AG08396 (cell line): ENCODE results near the gene PADI2.

ENCODE experiments used
- DNase-seq: peaks from one replicate; pipeline ENCODE4 v3.0.0; 2012; ENCODE audit warnings: low spot score, mixed read lengths

The PADI2 gene

DNA sequence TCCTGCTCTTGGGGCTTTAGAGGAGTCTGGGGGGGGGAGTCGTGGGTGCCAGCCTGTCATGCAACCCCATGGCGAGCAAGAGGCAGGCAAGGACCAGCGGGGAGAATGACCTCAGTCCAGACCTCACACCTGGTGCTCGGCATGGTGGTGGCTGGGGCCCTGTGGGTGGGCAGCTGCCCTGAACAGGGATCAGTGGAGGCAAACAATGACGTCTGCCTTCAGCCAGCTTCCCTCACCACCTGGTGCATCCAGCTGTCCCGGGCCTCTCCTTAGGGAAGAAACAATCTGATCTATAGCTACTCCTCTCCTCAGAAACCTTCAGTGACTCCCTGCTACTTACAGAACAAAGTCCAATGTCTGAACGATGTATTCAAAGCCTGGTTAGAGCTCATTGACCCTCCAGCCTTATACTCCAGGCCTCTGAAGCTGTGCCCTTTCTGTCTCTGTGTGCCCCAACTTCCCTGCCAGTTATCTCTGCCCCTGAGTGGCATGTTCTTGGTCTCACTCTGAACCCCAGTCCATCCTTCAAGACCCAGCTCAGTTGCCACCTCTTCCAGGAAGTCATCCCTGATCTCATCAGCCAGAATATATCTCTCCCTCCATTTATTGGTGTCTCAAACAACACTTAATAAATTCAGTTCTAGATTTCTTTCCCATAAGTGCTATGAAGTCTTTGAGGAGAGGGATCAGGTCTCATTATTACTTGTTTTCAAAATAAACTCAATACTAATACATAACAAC, 6.6 kb downstream of the PADI2 start:
- DNase-seq, result no peak

DNA sequence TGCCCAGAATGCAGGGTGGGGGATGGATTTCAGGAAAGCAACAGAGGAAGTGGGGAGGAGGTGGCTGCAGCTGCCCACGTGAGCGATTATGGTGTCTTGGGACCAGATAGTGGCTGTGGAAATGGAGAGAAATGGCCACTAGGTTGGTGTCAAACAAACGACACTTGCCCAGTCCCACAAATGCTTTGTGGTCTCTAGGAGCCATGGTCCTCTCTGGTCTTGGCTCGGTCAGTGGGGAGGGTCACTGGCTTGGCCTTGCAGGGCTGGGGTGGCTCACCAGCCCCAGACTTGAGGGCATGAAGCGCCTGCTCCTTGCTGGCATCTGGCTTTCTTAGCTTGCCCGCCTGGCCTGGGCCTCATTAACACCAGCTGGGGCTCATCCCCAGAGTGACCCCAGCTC, 7.2 kb downstream of the PADI2 start:
- no peak for DNase-seq

DNA sequence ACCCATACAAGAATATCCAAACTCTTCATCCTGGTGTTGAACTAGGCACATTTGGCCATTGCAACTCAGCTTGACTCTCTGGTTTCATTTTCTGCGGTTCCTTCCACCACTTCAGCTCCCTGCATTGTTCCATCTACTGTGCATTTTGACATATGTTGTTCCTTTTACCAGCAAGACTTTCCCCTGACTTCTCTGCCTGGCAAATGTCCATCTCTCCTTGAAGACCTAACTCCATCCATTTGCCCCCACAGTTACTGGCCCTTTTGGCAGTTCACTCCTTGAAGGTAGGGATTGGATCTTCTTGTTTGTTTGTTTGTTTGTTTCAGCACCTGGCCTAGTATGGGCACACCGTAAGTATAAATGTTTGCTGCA, 8.7 kb downstream of the PADI2 start:
- no peak for DNase-seq

DNA sequence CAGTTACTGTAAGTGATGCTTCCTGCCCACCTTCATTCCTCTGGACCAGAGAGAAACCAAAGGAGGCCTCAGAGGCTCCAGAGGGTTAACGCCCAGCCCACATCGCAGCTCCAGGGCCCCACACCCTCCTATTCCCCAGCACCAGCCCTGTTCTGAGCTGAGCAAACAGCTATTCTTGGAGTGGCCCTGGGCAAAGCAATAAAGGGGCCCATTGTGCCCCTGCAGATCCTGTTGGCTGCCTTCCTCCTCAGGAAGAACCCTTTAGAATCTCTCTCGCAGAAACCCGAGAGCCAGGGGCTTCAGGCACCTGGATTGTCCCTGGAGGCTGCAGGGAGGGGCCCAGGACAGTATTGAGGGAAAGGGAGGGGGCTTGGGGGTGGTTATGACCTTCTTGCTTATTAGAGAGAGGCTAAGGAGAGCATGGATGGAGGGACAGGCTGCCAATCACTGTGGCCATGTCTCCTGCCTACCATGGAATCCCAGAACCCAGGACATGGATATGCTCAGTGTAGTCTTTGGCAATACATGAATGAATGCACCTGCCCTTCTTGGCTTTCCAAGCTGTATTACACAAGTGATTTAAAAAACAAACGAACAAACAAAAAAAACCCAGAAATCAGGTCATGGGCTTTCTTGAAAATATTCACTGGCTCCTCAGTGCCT, 9.2 kb downstream of the PADI2 start:
- no peak for DNase-seq

DNA sequence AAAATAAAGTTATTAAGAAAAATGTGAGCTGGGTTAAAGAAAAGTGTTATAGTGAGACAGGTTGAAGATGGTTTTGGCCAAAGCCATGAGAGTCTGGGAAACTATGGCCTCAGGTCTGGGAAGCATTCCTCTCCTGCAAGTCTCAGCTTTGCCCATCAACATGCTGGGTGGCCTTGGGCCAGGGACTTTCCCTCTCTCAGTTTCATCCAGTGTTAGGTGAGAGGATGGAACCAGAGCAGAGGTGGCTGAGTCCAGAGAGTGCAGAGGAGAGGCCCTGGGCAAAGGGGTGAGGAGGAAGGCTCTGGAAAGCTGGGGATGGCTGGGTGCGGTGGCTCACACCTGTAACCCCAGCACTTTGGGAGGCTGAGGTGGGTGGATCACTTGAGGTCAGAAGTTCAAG, 10.5 kb downstream of the PADI2 start:
- DNase-seq, result no peak

DNA sequence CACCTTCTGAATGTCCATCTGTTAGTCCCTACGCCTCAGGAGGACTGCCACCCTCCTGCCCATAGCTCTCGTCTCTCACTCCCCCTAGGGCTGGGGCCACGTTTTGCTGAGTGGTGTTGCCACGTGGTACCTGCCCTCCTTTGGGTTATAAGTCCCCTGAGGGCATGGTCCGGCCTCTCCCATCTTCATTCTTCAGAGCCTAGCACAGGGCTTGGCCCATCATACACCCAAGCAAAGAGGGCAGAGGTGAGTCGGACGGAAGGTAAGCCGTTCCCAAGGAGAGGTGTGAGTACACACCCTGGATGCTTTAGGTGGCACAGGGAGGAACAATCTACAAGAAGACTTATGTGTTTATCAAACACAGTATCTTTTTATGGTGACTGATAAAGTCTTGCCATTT, 10.9 kb downstream of the PADI2 start:
- DNase-seq, result no peak

DNA sequence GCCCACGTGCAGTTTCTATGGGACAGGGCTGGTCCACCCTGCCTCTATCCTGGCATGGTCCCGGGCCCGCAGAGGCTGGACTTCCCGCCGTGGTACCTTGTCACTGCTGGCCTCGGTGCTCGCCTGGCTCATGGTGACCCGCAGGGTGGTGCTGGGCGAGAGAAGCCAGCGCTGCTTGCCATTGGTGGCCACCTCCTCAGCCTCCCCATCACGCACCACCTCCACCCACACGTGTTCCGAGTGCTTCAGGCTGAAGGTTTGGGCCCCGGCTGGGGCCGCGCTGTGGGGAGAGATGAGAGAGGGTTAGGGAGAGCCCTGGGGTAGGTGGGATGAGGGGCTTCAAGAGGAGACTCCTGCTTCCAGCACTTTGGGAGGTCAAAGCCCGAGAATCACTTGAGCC, 14.5 kb downstream of the PADI2 start:
- DNase-seq, result no peak

DNA sequence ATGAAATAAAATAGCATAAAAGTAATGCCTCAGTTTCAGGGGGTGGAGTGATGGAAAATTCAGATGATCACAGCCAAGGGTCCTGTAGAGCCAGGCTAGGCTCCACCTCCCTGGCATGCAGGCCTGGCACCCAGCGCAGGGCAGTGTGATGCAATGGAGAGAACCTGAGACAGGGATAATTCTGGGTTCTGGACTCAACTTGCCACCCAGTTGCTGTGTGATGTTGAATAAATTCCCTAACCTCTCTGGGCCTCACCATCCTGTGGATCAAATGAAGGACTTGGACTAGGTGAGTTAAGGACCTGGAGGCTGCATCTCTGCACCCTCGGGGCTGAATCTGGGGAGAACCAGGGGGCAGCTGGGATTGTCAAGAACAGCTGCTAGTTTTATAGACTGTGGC, 17.0 kb downstream of the PADI2 start:
- no peak for DNase-seq

DNA sequence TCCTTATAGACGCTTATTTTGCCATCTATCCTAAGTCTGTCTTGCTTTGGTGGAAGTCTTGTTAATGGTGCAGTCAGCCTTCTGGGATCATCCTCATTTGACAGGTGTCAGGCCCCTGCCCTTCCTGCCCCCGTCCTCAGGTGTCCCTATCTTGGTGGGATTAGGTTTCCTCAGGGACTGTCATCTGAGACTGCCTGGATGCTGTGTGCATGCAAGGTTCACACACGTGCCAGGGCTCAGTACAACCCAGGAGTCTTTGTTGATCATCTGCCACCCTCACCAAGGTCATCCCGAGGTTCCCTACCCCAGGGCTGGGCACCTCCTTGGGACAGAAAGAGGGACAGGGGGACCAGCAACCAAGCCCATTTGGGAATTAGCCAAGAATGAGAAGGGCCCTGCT, 18.0 kb downstream of the PADI2 start:
- DNase-seq, result no peak

DNA sequence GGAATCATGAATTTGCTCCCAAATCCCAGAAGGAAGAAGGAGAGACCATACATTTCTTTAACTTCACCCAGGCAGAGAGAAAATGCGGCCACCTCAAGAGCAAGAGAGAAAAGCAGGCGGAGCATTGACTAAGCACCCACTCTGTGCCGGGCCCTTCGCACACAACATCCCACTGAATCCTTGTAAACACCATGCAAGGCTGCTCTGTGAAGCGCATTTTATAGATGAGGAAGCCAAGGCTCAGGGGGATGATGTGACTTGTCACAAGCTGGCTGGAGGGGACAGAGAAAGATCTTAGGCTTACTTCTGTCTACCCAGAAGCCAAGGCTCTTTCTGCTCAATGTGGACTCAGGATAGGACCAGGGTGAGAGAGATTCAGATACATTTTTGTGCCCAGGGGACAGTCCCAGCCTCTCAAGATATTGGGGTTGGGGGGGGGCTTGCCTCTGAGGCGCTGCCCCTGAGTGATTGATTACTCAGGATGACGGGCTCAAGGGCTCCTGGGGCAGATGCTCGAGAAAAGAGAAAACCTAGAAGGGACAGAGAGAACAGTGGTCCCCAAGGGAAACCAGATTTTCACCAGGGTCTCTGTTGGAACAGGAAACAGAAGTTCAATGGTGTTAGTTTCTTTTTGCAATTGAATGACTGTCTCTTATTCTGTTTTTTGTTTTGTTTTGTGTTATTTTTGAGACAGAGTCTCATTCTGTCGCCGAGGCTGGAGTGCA, 19.5 kb downstream of the PADI2 start:
- no peak for DNase-seq

DNA sequence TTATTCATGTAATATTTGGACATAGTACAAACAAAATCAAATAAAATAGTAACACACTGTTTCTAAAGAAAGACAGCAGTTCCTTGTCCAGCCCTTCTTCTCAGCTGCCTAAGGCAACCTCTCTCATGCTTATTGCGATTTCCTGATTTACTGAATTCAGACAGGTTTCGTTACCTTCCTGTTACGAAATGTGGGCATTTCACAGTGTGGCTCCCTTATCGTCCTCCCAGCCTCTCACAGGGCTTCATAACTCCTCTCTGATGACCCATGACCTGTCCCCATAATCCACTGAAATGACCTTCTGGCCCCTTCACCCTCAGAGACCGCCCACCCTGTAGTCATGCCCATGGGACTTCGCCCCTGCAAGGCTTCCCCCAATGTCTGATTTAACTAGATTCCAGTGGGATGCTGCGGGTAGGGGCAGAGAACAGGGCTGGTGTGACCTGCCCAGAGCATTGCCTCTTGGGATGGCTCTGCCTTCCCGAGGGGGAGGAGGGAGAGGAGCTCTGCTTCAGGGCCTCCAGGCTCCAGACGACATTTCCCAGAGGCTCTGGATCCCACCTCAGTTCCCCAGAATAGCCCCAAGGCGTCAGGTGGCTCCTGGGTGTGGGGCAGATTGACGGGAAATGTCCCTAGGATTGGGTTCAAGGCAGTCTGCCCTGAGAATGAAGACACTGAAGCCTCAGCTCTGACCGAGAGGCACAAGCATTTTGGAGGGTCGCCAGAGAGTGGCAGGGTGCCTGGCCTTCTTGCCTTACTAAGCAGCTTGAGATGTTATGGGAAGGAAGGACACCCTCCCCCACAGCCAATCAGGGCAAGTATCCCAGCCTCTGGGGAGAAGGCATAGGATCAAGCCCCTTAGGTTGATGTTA, 20.6 kb downstream of the PADI2 start:
- DNase-seq, result no peak

DNA sequence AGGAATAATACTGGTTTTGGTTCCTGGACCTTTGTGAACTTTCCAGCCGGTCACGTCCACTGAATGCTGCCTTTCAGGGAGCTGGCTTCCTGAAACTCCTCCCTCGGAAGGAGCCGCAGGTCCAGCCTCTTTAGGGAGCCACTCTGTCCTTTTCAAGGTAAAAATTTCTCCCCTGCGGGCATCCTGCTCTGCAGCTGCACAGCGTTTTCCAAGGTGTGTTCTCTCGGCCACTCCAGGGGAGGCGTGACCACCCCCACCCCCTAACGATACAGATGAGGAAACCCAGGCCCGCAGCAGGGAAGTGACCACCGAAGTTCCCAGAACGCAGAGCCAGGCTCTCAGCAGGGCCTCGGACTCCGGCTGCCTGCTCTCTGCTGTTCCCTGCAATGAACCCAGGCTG, 21.5 kb downstream of the PADI2 start:
- DNase-seq, result no peak

DNA sequence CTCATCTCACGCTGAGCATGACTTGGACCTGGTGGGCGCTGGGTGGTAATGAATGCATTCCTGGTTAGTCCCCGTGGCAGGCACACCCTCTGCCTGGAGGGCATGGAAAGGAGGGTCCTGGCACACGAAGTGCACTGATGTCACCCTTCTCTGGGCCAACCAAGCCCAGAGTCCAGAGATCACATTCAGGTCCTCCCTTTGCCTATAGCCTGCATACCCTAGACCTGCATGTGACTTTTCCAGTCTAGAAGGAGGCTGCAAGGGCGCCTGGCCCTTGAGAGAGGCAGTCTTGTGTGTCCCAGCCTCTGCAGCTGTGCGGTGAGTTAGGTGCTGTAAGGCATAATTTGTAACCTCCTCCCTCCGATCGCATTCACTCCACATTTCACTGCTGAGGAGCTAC, 22.1 kb downstream of the PADI2 start:
- no peak for DNase-seq

DNA sequence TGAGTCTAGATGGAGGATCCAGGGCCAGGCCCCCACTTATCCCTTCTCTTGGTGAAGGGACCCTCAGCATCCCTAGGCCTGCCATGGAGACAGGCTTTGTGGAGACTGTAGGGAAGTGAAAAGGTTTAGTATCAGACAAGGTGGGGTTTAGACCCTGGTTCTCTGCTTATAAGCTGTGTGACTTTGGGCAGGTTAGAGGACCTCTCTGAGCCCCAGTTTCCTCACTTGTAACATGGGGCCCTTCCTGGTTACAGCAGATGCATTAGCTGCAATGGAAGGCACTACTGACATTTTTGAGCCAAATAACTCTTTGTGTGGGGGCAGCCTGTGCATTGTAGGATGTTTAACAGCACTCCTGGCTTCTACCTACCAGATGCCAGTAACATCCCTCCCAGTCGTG, 22.7 kb downstream of the PADI2 start:
- DNase-seq, result no peak

DNA sequence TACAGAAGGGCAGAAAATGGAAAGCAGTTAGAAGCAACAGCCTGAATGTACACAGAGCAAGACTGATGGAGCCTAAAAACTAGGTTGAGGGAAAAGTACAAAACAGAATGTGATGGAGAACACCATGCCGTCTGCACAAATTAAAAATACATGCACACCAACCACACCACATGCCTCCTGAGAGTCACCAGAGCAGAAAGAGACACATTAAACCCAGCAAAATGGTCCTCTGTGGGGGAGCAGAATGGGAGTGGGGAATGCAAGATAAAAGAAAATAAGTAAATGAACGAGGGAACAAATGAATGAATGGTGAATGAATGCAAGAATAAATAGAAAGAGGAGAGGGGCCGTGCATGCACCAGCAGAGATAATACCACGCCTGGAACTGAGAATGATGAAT, 24.1 kb downstream of the PADI2 start:
- DNase-seq, result no peak

DNA sequence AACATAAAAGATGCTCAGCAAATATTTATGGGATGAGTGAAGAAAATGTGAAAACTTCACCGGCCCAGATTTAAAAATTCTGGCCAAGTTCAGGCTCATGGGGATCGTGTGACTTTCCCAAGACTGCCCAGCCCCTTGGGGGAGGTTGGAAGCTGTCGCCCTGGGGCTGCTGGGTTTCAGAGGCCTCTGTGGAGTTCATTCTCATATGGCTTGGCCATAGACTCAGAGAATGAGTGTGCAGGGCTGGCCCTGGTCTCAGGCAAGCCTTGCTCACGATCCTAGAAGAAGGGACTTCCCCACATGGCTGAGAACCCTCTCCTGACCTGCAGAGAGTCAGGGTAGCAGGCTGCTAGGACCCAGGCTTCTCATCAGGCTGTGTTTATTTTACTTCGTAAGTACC, 24.6 kb downstream of the PADI2 start:
- no peak for DNase-seq

DNA sequence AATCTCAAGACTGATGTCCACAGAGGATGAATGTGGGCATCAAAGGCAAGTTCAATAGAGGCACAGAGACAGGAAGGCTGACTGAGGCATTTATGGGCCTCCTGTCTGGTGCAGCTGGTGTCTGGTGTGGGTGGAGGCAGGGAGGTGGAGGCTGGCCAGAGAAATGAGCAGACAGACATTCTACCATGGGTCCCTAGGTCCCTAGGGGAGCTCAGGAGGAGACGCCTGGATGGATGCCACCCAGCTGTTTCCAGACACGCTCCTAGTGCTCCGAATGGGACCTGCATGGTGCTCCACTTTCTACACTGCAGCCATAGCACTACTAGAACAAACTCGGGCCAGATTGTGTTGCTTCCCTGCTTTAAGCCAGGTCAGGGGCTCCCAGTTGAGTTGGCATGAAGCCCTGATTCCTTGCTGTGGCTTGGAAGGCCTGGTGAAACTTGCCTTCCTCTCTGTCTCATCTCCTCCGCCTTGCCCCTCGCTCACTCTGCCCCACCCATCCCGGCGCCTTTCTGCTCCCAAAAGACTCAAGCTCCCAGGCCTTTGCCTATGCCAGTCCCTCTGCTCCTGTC, 25.3 kb downstream of the PADI2 start:
- DNase-seq, result no peak

DNA sequence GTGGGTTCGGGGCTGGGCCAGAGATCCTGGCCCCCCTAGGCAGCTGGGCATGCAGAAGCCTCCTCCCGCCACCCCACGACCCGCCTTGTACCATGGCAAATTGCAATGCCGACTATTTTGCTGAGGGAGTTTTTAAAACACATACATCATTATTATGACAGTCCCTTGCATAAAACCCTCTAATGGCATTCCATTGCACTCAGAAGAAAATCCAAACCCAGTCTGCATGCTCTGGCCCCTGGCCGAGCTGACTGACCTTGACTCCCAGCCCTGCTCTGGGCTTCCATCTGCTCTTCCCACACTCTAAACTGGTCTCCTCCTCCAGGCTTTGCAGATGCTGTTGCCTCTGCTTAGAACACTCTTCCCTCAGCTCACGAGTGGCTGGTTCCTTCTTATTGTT, 28.0 kb downstream of the PADI2 start:
- DNase-seq, result no peak

DNA sequence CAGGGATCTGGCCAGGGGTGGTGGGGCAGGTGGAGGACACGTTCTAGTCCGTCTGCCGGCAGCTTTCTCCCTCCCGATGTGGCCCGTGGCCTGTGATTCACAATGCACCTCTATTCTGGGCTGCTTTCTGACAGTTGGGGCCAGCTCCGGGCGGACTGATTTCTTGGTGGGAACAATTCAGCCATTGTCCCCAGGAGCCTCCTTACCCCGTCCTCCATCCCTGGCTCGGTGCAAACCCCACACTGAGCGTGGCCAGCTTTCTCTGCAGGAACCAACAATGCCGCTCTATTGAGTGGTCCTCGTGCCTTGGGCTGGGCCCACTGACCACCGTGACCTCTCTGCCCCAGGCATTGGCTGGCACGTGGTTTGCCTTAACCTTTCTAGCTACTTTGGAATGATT, 29.7 kb downstream of the PADI2 start:
- no peak for DNase-seq

DNA sequence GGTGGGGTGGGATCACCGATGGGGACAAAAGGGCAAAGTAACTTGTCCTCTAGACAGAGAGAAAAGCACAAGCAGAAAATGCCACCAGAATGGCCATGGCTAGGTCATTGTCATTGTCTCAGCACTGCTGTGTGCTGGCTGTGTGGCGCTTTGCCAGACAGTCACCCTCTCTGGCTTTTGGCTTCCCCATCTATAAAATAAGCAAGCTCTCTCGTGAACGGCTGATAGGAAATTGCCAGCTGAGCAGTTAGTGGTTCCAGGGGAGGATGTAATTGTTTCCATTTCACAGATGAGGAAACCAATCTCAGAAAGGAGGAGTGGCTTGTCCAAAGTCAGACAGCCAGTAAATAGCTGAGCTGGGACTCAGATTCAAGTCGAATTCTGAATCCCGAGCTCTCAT, 32.5 kb downstream of the PADI2 start:
- no peak for DNase-seq

DNA sequence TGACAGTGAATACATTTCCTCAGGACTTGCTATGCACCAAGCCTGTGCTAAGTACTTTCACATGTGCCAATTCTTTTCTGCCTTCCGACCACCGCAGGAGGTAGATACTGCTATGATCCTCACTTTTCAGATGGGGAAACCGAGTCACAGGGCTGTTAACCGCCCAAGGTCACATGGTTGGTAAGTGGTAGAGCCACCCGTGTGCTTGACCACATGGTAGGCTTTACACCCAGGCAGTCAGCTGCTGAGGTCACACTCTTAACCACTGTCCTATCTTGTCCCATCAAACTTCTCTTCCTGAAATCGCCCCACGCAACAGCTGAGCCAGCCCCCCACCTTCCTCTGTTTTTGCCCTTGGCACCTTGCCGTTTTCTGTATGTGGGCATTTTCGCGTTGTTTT, 34.5 kb downstream of the PADI2 start:
- no peak for DNase-seq

DNA sequence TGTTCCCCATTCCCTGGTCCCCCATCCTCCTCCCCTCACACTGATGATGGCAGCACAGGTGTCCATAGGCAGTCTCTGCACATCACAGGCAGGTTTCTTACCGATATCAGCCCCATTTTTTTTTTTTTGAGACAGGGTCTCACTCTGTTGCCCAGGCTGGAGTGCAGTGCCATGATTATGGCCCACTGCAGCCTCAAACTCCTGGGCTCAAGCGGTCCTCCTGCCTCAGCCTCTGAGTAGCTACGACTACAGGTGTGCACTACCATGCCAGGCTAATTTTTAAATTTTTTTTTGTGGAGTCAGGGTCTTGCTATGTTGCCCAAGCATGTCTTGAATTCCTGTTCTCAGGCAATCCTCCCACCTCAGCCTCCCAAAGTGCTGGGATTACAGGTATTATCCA, 36.5 kb downstream of the PADI2 start:
- DNase-seq, result no peak
